ENCODE measurements around the gene TPRN.
A peak's percentile ranks its signal among the peaks of the same experiment; 100 is the strongest.

TPRN gene

DNA sequence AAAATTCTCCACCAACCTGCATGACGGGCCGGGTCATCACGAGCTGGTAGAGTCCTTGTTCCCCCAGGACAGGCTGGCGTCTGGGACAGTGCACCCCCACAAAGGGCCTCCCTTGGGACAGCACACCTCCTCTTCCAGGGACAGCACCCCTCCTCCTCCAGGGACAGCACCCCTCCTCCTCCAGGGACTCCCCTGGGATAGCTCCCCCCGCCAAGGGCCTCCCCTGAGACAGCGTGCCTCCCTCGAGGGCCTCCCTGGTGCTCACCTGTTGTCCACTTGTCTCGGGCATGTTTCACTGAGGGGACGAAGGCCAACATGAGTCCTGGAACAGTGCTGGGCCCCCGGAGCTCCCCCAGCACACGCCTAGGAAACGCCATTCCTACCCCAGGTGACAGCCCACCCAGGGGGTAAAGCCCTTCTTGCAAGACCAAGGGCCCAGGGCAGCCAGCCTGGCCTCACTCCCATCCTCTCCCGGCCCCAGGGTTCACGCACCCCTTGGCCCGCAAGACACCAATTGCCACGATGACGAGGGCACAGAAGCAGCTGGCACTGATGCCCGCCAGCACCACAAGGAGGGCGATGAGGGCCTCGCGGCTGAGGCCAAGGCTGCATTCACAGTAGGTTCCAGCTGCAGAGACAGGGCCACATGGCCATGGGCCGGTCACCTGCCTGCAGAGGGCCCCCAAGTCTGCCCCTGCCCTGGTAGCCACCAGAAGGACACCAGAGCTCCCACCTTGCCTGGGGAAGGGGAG lies 29.2 kb downstream of the TPRN start:
- Histone ChIP-seq H3K27me3 (ENCODE audit: insufficient read depth, low read length, poor library complexity, severe bottlenecking) (peaks cover 20% of the 10 kb centered on the region), H3K9me2 (replicated peaks; ENCODE audit: low read depth, low read length) (no peaks in the 10 kb centered on the region), H3K9ac (ENCODE audit: low read depth, low read length, poor library complexity, severe bottlenecking) (no peak overlapping the region), H3K4me3 (ENCODE audit: low read length, poor library complexity, severe bottlenecking) (no peak overlapping the region), H3K79me2 (ENCODE audit: insufficient read depth, low read length) (no peaks in the 10 kb centered on the region), H3K36me3 (ENCODE audit: insufficient read depth, low read length) (no peaks in the 10 kb centered on the region), H4K20me1 (ENCODE audit: insufficient read depth, low read length, poor library complexity, severe bottlenecking) (no peaks in the 10 kb centered on the region), H3K9me3 (ENCODE audit: insufficient read depth, low read depth, low read length) (no peaks in the 10 kb centered on the region), H3K4me2 (ENCODE audit: low read depth, low read length, poor library complexity, severe bottlenecking) (no peak overlapping the region), H2AFZ (ENCODE audit: low read length) (no peak overlapping the region), H3K4me1 (ENCODE audit: insufficient read depth, low read length, poor library complexity, severe bottlenecking) (peaks cover 8% of the 10 kb centered on the region), H3F3A (ENCODE audit: low read depth) (no peaks in the 10 kb centered on the region)
- no peak for TF ChIP-seq EZH2phosphoT487 (IDR thresholded peaks at IDR 0.05; ENCODE audit: borderline replicate concordance)
- TF ChIP-seq, protein P1, sequence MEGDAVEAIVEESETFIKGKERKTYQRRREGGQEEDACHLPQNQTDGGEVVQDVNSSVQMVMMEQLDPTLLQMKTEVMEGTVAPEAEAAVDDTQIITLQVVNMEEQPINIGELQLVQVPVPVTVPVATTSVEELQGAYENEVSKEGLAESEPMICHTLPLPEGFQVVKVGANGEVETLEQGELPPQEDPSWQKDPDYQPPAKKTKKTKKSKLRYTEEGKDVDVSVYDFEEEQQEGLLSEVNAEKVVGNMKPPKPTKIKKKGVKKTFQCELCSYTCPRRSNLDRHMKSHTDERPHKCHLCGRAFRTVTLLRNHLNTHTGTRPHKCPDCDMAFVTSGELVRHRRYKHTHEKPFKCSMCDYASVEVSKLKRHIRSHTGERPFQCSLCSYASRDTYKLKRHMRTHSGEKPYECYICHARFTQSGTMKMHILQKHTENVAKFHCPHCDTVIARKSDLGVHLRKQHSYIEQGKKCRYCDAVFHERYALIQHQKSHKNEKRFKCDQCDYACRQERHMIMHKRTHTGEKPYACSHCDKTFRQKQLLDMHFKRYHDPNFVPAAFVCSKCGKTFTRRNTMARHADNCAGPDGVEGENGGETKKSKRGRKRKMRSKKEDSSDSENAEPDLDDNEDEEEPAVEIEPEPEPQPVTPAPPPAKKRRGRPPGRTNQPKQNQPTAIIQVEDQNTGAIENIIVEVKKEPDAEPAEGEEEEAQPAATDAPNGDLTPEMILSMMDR (conservative IDR thresholded peaks at IDR 0.05; ENCODE audit: low read length), result no peak

DNA sequence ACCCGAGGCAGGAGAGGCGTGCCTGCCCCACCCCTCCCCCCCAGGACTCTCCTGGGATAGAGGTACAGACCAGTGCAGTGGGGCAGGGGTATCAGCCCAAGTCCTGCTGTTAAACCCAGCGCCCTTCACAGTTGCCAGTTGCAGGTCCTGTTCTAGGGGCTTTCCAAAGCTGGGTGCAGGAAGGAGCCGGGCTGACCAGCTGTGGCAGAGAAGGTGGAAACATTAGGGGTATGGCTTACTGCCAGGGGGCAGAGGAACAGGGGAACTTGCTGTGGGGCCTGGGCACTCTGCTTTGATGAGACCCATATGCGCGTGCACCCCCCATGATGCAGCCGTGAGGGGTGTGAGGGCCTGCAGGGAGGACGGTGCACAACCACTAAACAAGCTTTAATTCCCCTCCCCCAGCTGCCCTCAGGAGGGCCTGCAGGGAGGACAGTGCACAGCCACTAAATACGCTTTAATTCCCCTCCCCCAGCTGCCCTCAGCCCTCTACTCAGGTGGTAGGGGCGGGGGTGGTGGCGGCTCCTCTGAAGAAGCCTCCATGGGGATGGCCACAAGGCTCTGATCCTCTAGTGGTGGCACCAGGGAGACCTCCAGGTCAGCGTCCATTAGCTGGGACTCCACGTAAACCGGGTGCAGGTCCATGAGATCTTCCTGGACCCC lies 29.9 kb downstream of the TPRN start:
- TF ChIP-seq, protein P1 (conservative IDR thresholded peaks at IDR 0.05; ENCODE audit: low read length), result no peak
- TF ChIP-seq EZH2phosphoT487 (IDR thresholded peaks at IDR 0.05; ENCODE audit: borderline replicate concordance), result no peak
- Histone ChIP-seq H3K4me2 (ENCODE audit: low read depth, low read length, poor library complexity, severe bottlenecking) (no peak overlapping the region), H3K36me3 (ENCODE audit: insufficient read depth, low read length) (no peaks in the 10 kb centered on the region), H3F3A (ENCODE audit: low read depth) (no peaks in the 10 kb centered on the region), H3K27me3 (ENCODE audit: insufficient read depth, low read length, poor library complexity, severe bottlenecking) (peaks cover 20% of the 10 kb centered on the region), H3K79me2 (ENCODE audit: insufficient read depth, low read length) (no peaks in the 10 kb centered on the region), H2AFZ (ENCODE audit: low read length) (no peak overlapping the region), H3K9me3 (ENCODE audit: insufficient read depth, low read depth, low read length) (no peaks in the 10 kb centered on the region), H3K9me2 (replicated peaks; ENCODE audit: low read depth, low read length) (no peaks in the 10 kb centered on the region), H4K20me1 (ENCODE audit: insufficient read depth, low read length, poor library complexity, severe bottlenecking) (no peaks in the 10 kb centered on the region), H3K4me3 (ENCODE audit: low read length, poor library complexity, severe bottlenecking) (no peak overlapping the region), H3K9ac (ENCODE audit: low read depth, low read length, poor library complexity, severe bottlenecking) (no peak overlapping the region), H3K4me1 (ENCODE audit: insufficient read depth, low read length, poor library complexity, severe bottlenecking) (peaks cover 8% of the 10 kb centered on the region)

DNA sequence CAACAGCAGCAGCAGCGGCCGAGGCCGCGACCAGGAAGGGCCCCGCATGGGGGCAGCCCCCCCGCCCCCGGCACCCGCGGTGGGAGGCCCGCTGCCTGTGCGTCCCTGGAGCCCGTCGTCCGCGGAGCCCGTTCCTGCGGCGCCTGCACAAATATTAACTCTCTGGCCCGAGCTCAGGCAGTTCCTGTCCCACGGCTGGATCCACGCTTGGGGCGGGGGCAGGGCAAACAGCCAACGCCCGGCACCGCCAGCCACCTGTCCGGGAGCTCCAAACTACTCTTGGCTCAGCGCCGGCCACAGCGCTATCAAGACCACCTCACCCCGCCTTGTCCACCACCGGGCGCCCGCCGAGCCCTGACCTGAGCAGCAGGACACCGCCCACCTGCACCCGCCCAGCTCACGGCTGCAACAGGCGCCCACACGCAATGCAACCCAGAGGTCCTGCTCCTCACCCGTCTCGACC lies 30.6 kb downstream of the TPRN start, which contains the start of gene LRRC26:
Gene LRRC26 (minus strand): TSS at position 156 of the 463 bp plus-strand sequence. CDS start 108 bp downstream, at position 48.
- Histone ChIP-seq H3K9me2 (replicated peaks; ENCODE audit: low read depth, low read length) (no peaks in the 10 kb centered on the region), H3K36me3 (ENCODE audit: insufficient read depth, low read length) (no peaks in the 10 kb centered on the region), H3K79me2 (ENCODE audit: insufficient read depth, low read length) (no peaks in the 10 kb centered on the region), H4K20me1 (ENCODE audit: insufficient read depth, low read length, poor library complexity, severe bottlenecking) (no peaks in the 10 kb centered on the region), H3K4me1 (ENCODE audit: insufficient read depth, low read length, poor library complexity, severe bottlenecking) (peaks cover 8% of the 10 kb centered on the region), H3K9ac (ENCODE audit: low read depth, low read length, poor library complexity, severe bottlenecking) (no peak within 1 kb of the TSS), H3K9me3 (ENCODE audit: insufficient read depth, low read depth, low read length) (no peaks in the 10 kb centered on the region), H3K4me3 (ENCODE audit: low read length, poor library complexity, severe bottlenecking) (peak within 1 kb of the TSS; percentile 51), H2AFZ (ENCODE audit: low read length) (no peak within 1 kb of the TSS), H3K4me2 (ENCODE audit: low read depth, low read length, poor library complexity, severe bottlenecking) (peak within 1 kb of the TSS; percentile 71), H3K27me3 (ENCODE audit: insufficient read depth, low read length, poor library complexity, severe bottlenecking) (peaks cover 20% of the 10 kb centered on the region), H3F3A (ENCODE audit: low read depth) (no peaks in the 10 kb centered on the region)
- TF ChIP-seq, protein P1 (conservative IDR thresholded peaks at IDR 0.05; ENCODE audit: low read length), result no peak
- no peak for TF ChIP-seq EZH2phosphoT487 (IDR thresholded peaks at IDR 0.05; ENCODE audit: borderline replicate concordance)

Data from Loucy (cell line).